Skeletal muscle tissue (tissue), 4 donors: ENCODE results near the gene KCNT1. TPM values are rescaled to one million over a fixed set of nuclear protein-coding genes. Genes with fewer than 3 reads are reported as not detected.

ENCODE experiments used
- H3K27ac ChIP-seq: one replicate; pipeline ENCODE4 v1.7.0; 2013; ENCODE audit warnings: mild to moderate bottlenecking, low read depth, low read length, inconsistent platforms
- H3K27me3 ChIP-seq, 3 donors: one replicate each; pipeline ENCODE4 v1.7.0; 2013; ENCODE audit warnings: low read length in 3 of 3; ENCODE audit not compliant: control insufficient read depth in 3 of 3, insufficient read depth in 3 of 3
- H3K36me3 ChIP-seq, 3 donors: one replicate each; pipeline ENCODE4 v1.7.0; 2013; ENCODE audit warnings: low read length in 3 of 3; ENCODE audit not compliant: control insufficient read depth in 3 of 3, insufficient read depth in 3 of 3
- H3K4me1 ChIP-seq, 3 donors: one replicate each; pipeline ENCODE4 v1.7.0; 2013; ENCODE audit warnings: low read length in 3 of 3, mild to moderate bottlenecking in 3 of 3; ENCODE audit not compliant: control insufficient read depth in 3 of 3, insufficient read depth in 3 of 3
- H3K4me3 ChIP-seq, 3 donors: one replicate each; pipeline ENCODE4 v1.7.0; 2013; ENCODE audit warnings: low read length in 3 of 3
- H3K9ac ChIP-seq, 3 donors: one replicate each; pipeline ENCODE4 v1.7.0; 2013; ENCODE audit warnings: low read length in 3 of 3, mild to moderate bottlenecking in 3 of 3, moderate library complexity in 2 of 3, low read depth in 1 of 3
- H3K9me3 ChIP-seq, 3 donors: one replicate each; pipeline ENCODE4 v1.7.0; 2013; ENCODE audit warnings: low read length in 3 of 3; ENCODE audit not compliant: control insufficient read depth in 3 of 3
- total RNA-seq: library from RNA; depleted of rRNA; stranded (reverse); fragments of >200 nt; gene quantifications from one replicate; pipeline ENCODE4 v1.2.3, GENCODE V29; 2014
- donor health status: Osteomylitis.

The KCNT1 gene
- total RNA-seq, 1 donor from 2014 or later: 1.6 TPM

- Histone ChIP-seq H3K27me3 (peaks cover 14 to 30% (median 26%) of the 10 kb centered on the region in 3 donors), H3K9ac (no peak overlapping the region), H3K4me3 (no peak overlapping the region), H3K4me1 (peaks cover 0 to 2% (median 0%) of the 10 kb centered on the region in 3 donors), H3K9me3 (peaks cover 0 to 3% (median 3%) of the 10 kb centered on the region in 3 donors), H3K36me3 (no peaks in the 10 kb centered on the region), H3K27ac (no peak overlapping the region)
These were observed 29.5 kb downstream of the KCNT1 start for GRCh38 chr9:135731454-135731853.

- peaks cover 0 to 3% (median 3%) of the 10 kb centered on the region in 3 donors for H3K9me3 ChIP-seq
- H3K4me3 ChIP-seq: no peak overlapping the region
- no peak overlapping the region for H3K27ac ChIP-seq
- H3K4me1 ChIP-seq: peaks cover 0 to 2% (median 0%) of the 10 kb centered on the region in 3 donors
- no peaks in the 10 kb centered on the region for H3K36me3 ChIP-seq
- H3K9ac ChIP-seq: no peak overlapping the region
- H3K27me3 ChIP-seq: peaks cover 23 to 36% (median 36%) of the 10 kb centered on the region in 3 donors
These were observed 30.7 kb downstream of the KCNT1 start for GRCh38 chr9:135732569-135733257.

- peaks cover 0 to 2% (median 0%) of the 10 kb centered on the region in 3 donors for H3K4me1 ChIP-seq
- peaks cover 0 to 3% (median 3%) of the 10 kb centered on the region in 3 donors for H3K9me3 ChIP-seq
- no peaks in the 10 kb centered on the region for H3K36me3 ChIP-seq
- no peak overlapping the region for H3K4me3 ChIP-seq
- H3K27me3 ChIP-seq: peaks cover 34 to 44% (median 41%) of the 10 kb centered on the region in 3 donors
- H3K27ac ChIP-seq: no peak overlapping the region
- no peak overlapping the region for H3K9ac ChIP-seq
These were observed 32.7 kb downstream of the KCNT1 start for GRCh38 chr9:135734616-135735144.

- H3K9ac ChIP-seq: no peak overlapping the region
These were observed 34.4 kb downstream of the KCNT1 start for GRCh38 chr9:135736272-135736978.

GRCh38 chr9:135736979-135737839 is 35.2 kb downstream of the KCNT1 start:
- H3K27me3 ChIP-seq: peaks cover 40 to 43% (median 41%) of the 10 kb centered on the region in 3 donors
- no peaks in the 10 kb centered on the region for H3K9me3 ChIP-seq
- peaks cover 14 to 16% (median 14%) of the 10 kb centered on the region in 3 donors for H3K4me1 ChIP-seq
- no peak overlapping the region for H3K4me3 ChIP-seq
- no peak overlapping the region for H3K9ac ChIP-seq
- no peak overlapping the region for H3K27ac ChIP-seq
- no peaks in the 10 kb centered on the region for H3K36me3 ChIP-seq

More at GRCh38 chr9:135736272-135736978, 34.4 kb downstream of the KCNT1 start:
- Histone ChIP-seq H3K27me3 (peaks cover 40 to 44% (median 41%) of the 10 kb centered on the region in 3 donors), H3K4me1 (peaks cover 11 to 14% (median 13%) of the 10 kb centered on the region in 3 donors), H3K36me3 (no peaks in the 10 kb centered on the region), H3K4me3 (no peak overlapping the region), H3K27ac (no peak overlapping the region), H3K9me3 (peaks cover 0 to 2% (median 0%) of the 10 kb centered on the region in 3 donors)

- Histone ChIP-seq H3K4me3 (no peak overlapping the region), H3K9me3 (no peaks in the 10 kb centered on the region), H3K9ac (no peak overlapping the region), H3K4me1 (peaks cover 14 to 20% (median 14%) of the 10 kb centered on the region in 3 donors), H3K36me3 (no peaks in the 10 kb centered on the region), H3K27ac (no peak overlapping the region), H3K27me3 (peaks cover 37 to 41% (median 40%) of the 10 kb centered on the region in 3 donors)
These were observed 36.0 kb downstream of the KCNT1 start for GRCh38 chr9:135737840-135738521.

- Histone ChIP-seq H3K27ac (no peak overlapping the region), H3K4me3 (no peak overlapping the region), H3K36me3 (no peaks in the 10 kb centered on the region), H3K9me3 (no peaks in the 10 kb centered on the region), H3K9ac (no peak overlapping the region), H3K27me3 (peaks cover 29 to 40% (median 31%) of the 10 kb centered on the region in 3 donors), H3K4me1 (peaks cover 24 to 36% (median 29%) of the 10 kb centered on the region in 3 donors)
These were observed 37.6 kb downstream of the KCNT1 start for GRCh38 chr9:135739271-135740220.

GRCh38 chr9:135741276-135742219 is 39.6 kb downstream of the KCNT1 start:
- Histone ChIP-seq H3K4me1 (peaks cover 34 to 56% (median 45%) of the 10 kb centered on the region in 3 donors), H3K9me3 (no peaks in the 10 kb centered on the region), H3K27ac (peak overlapping the region; percentile 36), H3K36me3 (no peaks in the 10 kb centered on the region), H3K4me3 (peak overlapping the region in 1 of 3 donors; percentile 14), H3K9ac (peak overlapping the region; percentile 10 to 45 (median 40)), H3K27me3 (peaks cover 15 to 25% (median 17%) of the 10 kb centered on the region in 3 donors)
